ENCODE measurements around the gene SCAND1.

- TF ChIP-seq CTCF (IDR thresholded peaks at IDR 0.05; ENCODE audit: insufficient read depth, low read length) (no peak), POLR2AphosphoS5 (IDR thresholded peaks at IDR 0.05; ENCODE audit: low read depth) (no peak), REST (IDR thresholded peaks at IDR 0.05; ENCODE audit: insufficient replicate concordance, low read depth) (no peak), GABPA (IDR thresholded peaks at IDR 0.05; ENCODE audit: low read depth) (no peak), SPI1 (IDR thresholded peaks at IDR 0.05; ENCODE audit: borderline replicate concordance, low read depth) (no peak)
Measured at GRCh38 chr20:35942243-35942642, 12.1 kb downstream of the SCAND1 start.
